K562 (cell line): ENCODE measurements around the gene SLAMF6. TPM values are rescaled to one million over a fixed set of nuclear protein-coding genes. Genes with fewer than 3 reads are reported as not detected.
A peak's percentile ranks its signal among the peaks of the same experiment; 100 is the strongest.

Experiments used
- ARID1B ChIP-seq: fragments of 450-650 bp; IDR thresholded peaks from 2 replicates; pipeline ENCODE4 v1.6.1; 2016; ENCODE audit warnings: antibody characterized with exemption, mild to moderate bottlenecking, inconsistent platforms
- C11orf30 ChIP-seq: fragments of 450-650 bp; IDR thresholded peaks from 2 replicates; pipeline ENCODE4 v1.6.1; 2016; ENCODE audit warnings: low read depth, mild to moderate bottlenecking
- FUS ChIP-seq: fragments of 200-400 bp; formaldehyde crosslinking; optimal IDR thresholded peaks from 2 replicates; pipeline ENCODE3; 2017; ENCODE audit warnings: low read depth, low read length
- NELFE ChIP-seq: IDR thresholded peaks from 2 replicates; pipeline ENCODE4 v1.6.1; 2011; ENCODE audit warnings: mild to moderate bottlenecking; ENCODE audit not compliant: insufficient read depth, insufficient read length
- NFIC ChIP-seq: fragments of 450-650 bp; IDR thresholded peaks from 2 replicates; pipeline ENCODE4 v1.6.1; 2017; ENCODE audit warnings: mild to moderate bottlenecking, inconsistent platforms
- SAFB2 ChIP-seq: fragments of 200-400 bp; formaldehyde crosslinking; IDR thresholded peaks from 2 replicates; pipeline ENCODE4 v1.6.1; 2018; ENCODE audit warnings: borderline replicate concordance, low read length, low read depth, moderate library complexity; ENCODE audit not compliant: severe bottlenecking
- TFAM ChIP-seq: fragments of 250-450 bp; sonication (Bioruptor Pico); conservative IDR thresholded peaks from 2 replicates; pipeline ENCODE4 v1.5.0; 2021; ENCODE audit warnings: mild to moderate bottlenecking, moderate library complexity
- VEZF1 ChIP-seq: fragments of 200-800 bp; sonication (Bioruptor generic); IDR thresholded peaks from 2 replicates; pipeline ENCODE4 v1.6.1; 2017; ENCODE audit warnings: missing genetic modification characterization, missing compliant biosample characterization
- ZFX ChIP-seq: sonication (generic); formaldehyde crosslinking; IDR thresholded peaks from 2 replicates; pipeline ENCODE4 v1.8.0; 2022; ENCODE audit warnings: mild to moderate bottlenecking, missing genetic modification reagents, moderate library complexity
- ZNF224 ChIP-seq: sonication (generic); formaldehyde crosslinking; IDR thresholded peaks from 2 replicates; pipeline ENCODE4 v1.8.0; 2022; ENCODE audit warnings: mild to moderate bottlenecking, missing genetic modification reagents
- ZSCAN32 ChIP-seq: fragments of 450-650 bp; formaldehyde crosslinking; IDR thresholded peaks from 2 replicates; pipeline ENCODE4 v1.4.0; 2020; ENCODE audit warnings: mild to moderate bottlenecking, moderate library complexity
- ZZZ3 ChIP-seq: fragments of 450-650 bp; IDR thresholded peaks from 2 replicates; pipeline ENCODE4 v1.6.1; 2016; ENCODE audit warnings: antibody characterized with exemption, mild to moderate bottlenecking, moderate library complexity
- polyA plus RNA-seq, 8 experiments: library from polyadenylated mRNA; depleted of rRNA in 4 of 8; stranded (reverse) in 5 of 8; unstranded in 3 of 8; fragments of >200 nt; fragmentation: Nextera tagmentation in 2 of 8; fragmentation: Illumina TruSeq in 1 of 8; extraction: Ambion mirVana in 2 of 8; extraction: Trizol in 1 of 8; gene quantifications; 2 replicates each; pipeline versions ENCODE4 v1.2.1 to v1.2.3, GENCODE V29; 2011 to 2014; ENCODE audit warnings: inconsistent platforms in 1 of 8, missing spikeins in 1 of 8
- total RNA-seq, 7 experiments: library from RNA; depleted of rRNA in 6 of 7; stranded (reverse); fragments of >200 nt in 6 of 7; fragmentation: Illumina TruSeq in 2 of 7; extraction: Trizol in 2 of 7; gene quantifications; 2 replicates each; pipeline versions ENCODE4 v1.2.1 to v1.2.3, GENCODE V29; 2011 to 2021; ENCODE audit warnings: low replicate concordance in 1 of 7
- TF ChIP-seq, protein P1 (sequence below): fragments of 450-650 bp; IDR thresholded peaks from 2 replicates; pipeline ENCODE4 v1.6.1; 2016; ENCODE audit warnings: mild to moderate bottlenecking, moderate library complexity
- TF ChIP-seq, protein P2 (sequence below): fragments of 250-450 bp; sonication (Bioruptor Pico); IDR thresholded peaks from 2 replicates; pipeline ENCODE4 v1.4.0; 2020

Gene SLAMF6
- total and polyA plus RNA-seq, 9 of the 15 experiments (the other 6 are each of a cell fraction or from before 2014, with no cell fraction given), result 0.56 to 4.8 (median 1.1) TPM

DNA sequence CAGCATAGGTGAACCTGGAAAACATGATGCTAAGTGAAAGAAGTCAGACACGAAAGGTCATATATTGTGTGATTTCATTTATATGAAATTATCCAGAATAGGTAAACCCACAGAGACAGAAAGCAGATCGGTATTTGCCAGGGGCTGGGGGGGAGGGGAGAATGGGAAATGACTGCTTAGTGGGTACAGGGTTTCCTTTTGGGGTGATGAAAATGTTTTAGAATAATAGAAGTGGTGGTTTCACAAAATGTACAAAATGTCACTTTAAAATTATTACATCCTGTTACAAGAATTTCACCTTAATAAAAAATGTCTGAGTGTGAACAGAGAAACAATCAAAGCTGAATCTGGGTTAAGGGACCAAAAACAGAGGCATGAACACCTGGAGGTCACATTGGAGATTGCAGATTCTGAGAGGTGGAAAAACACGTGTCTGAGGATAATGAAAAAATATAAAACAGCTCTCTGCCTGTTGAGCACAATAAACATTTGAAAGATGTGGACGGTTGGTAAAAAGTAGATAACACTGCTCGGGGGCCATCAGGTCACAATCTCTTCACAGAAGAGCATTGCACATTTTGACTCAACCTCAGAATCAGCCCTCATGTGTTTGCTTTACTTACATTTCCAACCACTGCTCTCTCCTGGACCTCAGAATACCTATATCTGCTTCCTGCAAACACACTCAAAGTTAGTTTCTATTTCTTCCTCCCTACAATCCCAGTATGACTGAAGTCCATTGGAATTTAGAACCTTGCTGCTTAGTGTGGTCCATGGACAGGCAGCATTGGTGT is 3.2 kb downstream of the SLAMF6 start (continued):
- TF ChIP-seq NELFE, result no peak
- no peak for TF ChIP-seq SAFB2
- no peak for TF ChIP-seq ZFX (CRISPR knock-in tag)
- no peak for TF ChIP-seq VEZF1
- TF ChIP-seq, protein P1, sequence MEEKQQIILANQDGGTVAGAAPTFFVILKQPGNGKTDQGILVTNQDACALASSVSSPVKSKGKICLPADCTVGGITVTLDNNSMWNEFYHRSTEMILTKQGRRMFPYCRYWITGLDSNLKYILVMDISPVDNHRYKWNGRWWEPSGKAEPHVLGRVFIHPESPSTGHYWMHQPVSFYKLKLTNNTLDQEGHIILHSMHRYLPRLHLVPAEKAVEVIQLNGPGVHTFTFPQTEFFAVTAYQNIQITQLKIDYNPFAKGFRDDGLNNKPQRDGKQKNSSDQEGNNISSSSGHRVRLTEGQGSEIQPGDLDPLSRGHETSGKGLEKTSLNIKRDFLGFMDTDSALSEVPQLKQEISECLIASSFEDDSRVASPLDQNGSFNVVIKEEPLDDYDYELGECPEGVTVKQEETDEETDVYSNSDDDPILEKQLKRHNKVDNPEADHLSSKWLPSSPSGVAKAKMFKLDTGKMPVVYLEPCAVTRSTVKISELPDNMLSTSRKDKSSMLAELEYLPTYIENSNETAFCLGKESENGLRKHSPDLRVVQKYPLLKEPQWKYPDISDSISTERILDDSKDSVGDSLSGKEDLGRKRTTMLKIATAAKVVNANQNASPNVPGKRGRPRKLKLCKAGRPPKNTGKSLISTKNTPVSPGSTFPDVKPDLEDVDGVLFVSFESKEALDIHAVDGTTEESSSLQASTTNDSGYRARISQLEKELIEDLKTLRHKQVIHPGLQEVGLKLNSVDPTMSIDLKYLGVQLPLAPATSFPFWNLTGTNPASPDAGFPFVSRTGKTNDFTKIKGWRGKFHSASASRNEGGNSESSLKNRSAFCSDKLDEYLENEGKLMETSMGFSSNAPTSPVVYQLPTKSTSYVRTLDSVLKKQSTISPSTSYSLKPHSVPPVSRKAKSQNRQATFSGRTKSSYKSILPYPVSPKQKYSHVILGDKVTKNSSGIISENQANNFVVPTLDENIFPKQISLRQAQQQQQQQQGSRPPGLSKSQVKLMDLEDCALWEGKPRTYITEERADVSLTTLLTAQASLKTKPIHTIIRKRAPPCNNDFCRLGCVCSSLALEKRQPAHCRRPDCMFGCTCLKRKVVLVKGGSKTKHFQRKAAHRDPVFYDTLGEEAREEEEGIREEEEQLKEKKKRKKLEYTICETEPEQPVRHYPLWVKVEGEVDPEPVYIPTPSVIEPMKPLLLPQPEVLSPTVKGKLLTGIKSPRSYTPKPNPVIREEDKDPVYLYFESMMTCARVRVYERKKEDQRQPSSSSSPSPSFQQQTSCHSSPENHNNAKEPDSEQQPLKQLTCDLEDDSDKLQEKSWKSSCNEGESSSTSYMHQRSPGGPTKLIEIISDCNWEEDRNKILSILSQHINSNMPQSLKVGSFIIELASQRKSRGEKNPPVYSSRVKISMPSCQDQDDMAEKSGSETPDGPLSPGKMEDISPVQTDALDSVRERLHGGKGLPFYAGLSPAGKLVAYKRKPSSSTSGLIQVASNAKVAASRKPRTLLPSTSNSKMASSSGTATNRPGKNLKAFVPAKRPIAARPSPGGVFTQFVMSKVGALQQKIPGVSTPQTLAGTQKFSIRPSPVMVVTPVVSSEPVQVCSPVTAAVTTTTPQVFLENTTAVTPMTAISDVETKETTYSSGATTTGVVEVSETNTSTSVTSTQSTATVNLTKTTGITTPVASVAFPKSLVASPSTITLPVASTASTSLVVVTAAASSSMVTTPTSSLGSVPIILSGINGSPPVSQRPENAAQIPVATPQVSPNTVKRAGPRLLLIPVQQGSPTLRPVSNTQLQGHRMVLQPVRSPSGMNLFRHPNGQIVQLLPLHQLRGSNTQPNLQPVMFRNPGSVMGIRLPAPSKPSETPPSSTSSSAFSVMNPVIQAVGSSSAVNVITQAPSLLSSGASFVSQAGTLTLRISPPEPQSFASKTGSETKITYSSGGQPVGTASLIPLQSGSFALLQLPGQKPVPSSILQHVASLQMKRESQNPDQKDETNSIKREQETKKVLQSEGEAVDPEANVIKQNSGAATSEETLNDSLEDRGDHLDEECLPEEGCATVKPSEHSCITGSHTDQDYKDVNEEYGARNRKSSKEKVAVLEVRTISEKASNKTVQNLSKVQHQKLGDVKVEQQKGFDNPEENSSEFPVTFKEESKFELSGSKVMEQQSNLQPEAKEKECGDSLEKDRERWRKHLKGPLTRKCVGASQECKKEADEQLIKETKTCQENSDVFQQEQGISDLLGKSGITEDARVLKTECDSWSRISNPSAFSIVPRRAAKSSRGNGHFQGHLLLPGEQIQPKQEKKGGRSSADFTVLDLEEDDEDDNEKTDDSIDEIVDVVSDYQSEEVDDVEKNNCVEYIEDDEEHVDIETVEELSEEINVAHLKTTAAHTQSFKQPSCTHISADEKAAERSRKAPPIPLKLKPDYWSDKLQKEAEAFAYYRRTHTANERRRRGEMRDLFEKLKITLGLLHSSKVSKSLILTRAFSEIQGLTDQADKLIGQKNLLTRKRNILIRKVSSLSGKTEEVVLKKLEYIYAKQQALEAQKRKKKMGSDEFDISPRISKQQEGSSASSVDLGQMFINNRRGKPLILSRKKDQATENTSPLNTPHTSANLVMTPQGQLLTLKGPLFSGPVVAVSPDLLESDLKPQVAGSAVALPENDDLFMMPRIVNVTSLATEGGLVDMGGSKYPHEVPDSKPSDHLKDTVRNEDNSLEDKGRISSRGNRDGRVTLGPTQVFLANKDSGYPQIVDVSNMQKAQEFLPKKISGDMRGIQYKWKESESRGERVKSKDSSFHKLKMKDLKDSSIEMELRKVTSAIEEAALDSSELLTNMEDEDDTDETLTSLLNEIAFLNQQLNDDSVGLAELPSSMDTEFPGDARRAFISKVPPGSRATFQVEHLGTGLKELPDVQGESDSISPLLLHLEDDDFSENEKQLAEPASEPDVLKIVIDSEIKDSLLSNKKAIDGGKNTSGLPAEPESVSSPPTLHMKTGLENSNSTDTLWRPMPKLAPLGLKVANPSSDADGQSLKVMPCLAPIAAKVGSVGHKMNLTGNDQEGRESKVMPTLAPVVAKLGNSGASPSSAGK, result peak; percentile 46
- TF ChIP-seq, protein P2, sequence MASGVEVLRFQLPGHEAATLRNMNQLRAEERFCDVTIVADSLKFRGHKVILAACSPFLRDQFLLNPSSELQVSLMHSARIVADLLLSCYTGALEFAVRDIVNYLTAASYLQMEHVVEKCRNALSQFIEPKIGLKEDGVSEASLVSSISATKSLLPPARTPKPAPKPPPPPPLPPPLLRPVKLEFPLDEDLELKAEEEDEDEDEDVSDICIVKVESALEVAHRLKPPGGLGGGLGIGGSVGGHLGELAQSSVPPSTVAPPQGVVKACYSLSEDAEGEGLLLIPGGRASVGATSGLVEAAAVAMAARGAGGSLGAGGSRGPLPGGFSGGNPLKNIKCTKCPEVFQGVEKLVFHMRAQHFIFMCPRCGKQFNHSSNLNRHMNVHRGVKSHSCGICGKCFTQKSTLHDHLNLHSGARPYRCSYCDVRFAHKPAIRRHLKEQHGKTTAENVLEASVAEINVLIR (CRISPR knock-in tag), result no peak
- no peak for TF ChIP-seq ZZZ3
- no peak for TF ChIP-seq ZSCAN32
- TF ChIP-seq TFAM (CRISPR knock-in tag), result no peak
- TF ChIP-seq C11orf30, result no peak
- TF ChIP-seq ARID1B, result peak; percentile 53; the same call in 1 of the 2 replicates
- TF ChIP-seq FUS, result no peak
- no peak for TF ChIP-seq ZNF224 (CRISPR knock-in tag)
- TF ChIP-seq NFIC, result no peak
